Ecto neural progenitor cell (in vitro differentiated cells): ENCODE data around the gene CDKAL1.
"Not testable (repeated sequence)": the region's sequence is repeated elsewhere in the genome, so short reads cannot be mapped to it uniquely, and the experiment has no call there.

Source experiments
- DNase-seq: peaks from one replicate; pipeline ENCODE4 v3.0.0-alpha.2; 2018; ENCODE audit warnings: low spot score

CDKAL1 gene

DNA sequence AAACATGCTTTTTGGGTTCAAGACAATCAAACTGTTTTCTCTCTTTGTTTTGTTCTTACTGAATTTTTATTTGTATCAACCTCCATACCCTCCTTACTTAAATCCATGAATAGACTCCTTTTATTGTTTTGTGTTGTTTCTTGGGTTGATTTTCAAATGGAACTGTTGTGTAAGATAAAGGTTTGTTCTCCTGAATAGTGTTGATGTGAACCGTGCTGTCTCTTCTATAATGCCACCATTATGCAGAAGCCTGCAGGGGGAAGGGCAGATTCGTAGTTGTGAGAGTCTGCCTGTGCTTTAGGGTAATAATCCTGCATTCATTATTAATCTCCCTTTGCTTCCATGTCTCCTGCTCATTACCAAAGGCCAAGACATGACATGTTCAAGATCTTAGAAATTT lies 105.9 kb downstream of the CDKAL1 start:
- DNase-seq: no peak

DNA sequence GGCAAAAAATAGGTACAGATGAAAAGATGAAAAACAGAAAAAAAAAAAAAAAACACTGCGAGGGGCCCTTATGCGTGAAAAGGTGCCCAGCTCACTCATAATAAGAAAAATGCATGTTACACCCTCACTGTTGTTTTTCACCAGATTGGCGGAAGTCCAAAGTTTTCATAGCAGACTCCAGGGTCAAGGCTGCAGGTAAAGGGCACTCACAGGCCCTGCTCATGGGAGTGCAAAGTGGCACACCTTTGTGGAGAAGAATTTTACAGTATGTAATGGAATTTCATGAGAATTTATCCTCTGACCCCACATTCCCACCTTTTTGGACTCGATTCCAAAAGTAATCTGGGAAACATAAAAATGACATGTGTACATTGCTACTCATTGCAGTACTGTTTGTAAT lies 108.2 kb downstream of the CDKAL1 start:
- no peak for DNase-seq

DNA sequence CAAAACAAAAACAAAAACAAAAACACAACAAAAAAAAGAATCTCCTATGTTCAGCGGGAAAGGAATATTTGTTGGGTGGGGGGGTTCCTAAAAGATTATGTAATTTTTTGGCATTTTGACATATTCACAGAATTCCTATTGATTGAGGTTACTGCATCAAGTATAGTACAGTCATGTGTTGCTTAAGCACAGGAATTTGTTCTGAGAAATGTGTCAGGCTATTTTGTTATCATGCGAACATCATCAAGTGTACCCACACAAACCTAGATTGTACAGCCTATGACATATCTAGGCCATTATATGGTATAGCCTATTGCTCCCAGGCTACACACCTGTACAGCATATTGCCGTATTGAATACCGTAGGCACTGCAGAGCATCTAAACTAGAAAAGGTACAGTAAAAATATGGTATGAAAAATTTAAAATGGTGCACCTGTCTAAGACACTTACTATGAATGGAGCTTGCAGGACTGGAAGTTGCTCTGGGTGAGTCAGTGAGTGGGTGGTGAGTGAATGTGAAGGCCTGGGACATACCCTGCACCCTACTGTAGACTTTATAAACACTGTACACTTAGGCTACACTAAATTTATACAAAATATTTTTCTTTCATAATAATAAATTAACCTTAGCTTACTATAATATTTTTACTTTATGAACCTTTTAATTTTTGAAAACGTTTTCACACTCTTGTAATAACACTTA lies 110.6 kb downstream of the CDKAL1 start:
- DNase-seq: no peak

DNA sequence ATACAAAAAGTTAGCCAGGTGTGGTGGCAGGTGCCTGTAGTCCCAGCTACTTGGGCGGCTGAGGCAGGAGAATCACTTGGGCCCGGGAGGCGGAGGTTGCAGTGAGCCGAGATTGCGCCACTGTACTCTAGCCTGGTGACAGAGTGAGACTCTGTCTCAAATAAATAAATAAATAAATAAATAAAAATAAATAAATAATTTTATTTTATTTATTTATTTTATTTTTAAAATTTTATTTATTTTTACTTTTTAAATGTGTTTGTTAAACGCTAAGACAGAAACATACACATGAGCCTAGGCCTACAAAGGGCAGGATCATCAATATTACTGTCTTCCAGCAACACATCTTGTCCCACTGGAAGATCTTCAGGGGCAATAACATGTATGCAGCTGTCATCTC lies 111.3 kb downstream of the CDKAL1 start:
- DNase-seq: not testable (repeated sequence)

DNA sequence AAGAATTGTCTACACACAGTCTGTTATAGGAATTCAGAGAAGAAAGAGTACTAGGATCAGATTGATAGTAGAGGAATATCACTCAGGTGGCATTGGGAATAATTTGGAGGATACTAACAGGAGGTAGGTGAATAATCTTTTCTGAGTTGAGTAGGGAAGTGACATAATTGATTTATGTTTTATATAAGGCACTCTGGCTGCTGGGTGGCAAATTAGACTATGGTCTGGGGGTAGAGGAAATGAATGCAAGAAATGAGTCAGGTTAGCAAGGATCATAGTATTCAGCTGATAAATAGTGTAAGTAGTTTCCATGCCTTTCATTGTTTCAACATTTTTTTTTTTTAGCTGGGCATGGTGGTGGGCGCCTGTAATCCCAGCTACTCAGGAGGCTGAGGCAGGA lies 113.3 kb downstream of the CDKAL1 start:
- no peak for DNase-seq

DNA sequence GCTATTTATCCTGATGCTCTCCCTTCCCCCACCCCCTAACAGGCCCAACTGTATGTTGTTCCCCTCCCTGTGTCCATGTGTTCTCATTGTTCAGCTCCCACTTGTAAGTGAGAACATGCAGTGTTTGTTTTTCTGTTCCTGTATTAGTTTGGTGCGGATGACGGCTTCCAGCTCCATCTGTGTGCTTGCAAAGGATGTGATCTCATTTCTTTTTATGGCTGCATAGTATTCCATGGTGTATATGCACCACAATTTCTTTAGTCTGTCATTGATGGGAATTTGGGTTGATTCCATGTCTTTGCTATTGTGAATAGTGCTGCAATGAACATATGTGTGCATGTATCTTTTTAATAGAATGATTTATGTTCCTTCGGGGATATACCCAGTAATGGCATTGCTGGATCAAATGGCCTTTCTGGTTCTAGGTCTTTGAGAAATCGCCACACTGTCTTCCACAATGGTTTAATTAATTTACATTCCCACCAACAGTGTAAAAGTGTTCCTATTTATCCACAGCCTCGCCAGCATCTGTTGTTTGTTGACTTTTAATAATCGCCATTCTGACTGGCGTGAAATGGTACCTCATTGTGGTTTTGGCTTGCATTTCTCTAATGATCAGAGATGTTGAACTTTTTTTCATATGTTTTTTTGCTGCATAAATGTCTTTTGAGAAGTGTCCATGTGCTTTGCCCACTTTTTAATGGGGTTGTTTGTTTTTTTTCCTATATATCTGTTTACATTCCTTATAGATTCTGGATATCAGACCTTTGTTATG lies 115.6 kb downstream of the CDKAL1 start:
- DNase-seq: not testable (repeated sequence)

DNA sequence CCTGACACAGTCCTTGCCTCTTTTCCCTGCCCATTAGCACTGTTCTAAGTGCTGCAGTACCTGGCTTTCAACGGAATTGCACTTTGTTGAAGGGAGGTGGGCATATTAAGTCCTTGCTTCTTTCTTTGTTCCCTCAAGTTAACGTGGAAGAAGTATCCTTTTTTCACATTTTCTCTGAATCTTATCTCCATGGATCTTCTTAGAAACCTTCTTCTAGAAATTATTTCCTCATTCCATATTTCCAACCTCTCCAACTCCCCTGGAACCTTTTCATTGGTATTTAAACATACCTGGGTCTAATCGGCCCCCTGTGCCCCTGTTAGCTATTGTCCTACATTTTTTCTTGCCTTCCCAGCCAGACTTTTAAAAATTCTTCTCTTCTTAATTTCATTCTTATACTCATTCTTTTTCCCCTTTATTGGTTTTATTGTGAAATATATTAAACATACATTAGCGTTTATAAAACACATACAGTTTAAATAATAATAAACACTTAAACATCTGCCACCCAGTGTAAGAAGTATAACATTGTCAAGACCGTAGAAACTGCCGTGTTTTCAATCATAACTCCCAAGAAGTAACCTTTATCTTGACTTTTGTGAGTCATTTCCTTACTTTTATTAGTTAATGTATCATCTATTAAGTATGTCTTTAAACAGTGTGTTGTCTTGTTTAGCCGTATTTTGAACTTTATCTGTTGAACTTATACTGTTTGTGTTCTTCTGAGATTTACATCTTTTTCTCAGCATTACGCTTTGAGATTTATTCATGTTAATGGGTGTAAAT lies 118.2 kb downstream of the CDKAL1 start:
- DNase-seq: no peak

DNA sequence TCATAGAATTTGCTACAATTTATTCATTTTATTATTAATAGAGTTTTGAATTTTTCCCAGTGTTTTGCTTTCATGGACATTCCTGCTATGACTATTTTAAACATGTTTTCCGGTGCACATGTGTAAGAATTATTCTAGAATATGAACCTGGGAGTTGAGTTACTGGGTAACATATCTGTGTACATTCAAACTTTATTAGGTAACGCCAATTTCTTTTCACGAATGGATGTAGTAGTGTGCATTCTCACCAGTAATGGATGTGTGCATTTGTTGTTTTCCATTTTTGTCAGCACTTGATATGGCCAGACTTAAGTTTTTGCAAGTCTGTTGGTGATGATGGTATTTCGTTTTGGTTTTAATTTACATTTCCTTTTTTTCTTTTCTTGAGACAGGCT lies 118.8 kb downstream of the CDKAL1 start:
- no peak for DNase-seq

DNA sequence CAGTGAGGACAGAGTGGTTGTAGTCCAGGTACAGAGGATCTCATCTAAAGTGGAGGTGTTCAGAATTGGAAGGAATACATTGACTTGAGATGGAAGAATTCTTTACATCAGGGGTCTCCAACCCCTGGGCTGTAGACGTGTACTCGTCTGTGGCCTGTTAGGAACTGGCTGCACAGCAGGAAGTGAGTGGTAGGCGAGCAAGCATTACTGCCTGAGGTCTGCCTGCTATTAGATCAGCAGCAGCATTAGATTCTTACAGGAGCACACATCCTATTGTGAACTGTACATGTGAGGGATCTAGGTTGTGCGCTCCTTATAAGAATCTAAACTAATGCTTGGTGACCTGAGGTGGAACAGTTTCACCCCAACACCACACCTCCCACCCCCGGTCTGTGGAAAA lies 121.1 kb downstream of the CDKAL1 start:
- no peak for DNase-seq

DNA sequence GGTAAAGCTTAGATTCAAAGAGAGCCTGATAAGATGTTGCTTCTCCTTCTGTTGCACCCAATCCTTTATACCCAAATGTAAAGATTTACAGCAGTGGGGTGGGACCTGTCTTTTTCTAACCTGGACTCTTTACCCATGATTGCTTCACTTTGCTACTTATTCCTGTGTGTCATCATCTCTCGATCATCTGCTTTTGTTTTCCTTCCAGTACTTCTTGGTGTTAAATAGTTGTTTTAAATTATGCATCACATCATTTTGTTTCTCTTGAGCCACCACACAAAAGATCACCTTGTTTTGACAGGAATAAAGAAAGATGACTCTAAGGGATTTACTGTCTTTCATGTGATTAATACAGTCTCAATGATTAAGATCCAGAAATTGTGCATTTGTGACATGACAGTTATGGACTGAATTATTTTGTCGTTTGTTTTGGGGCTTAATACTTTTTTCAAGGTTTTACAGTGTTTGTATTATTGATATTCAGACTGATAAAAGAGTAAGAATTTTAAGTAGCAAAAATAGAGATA lies 123.1 kb downstream of the CDKAL1 start:
- no peak for DNase-seq

DNA sequence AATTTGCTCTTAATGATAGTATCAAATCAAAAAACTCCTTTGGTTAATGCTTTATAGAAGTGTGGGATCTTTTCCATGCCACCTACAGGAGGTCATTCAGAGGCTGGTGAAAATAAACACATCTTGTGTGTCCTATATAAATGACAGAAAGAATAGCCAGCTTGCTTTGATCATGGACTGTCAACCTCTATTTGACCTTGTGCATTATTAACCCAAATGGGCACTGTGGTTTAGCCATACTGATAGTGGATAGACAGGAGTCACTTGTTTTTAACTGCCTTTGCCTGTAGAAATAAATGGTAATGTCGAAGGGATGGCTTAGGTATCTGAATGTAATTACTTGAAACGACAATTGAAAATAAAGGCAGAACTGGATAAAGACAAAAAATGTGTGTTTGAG lies 123.8 kb downstream of the CDKAL1 start:
- DNase-seq: no peak

DNA sequence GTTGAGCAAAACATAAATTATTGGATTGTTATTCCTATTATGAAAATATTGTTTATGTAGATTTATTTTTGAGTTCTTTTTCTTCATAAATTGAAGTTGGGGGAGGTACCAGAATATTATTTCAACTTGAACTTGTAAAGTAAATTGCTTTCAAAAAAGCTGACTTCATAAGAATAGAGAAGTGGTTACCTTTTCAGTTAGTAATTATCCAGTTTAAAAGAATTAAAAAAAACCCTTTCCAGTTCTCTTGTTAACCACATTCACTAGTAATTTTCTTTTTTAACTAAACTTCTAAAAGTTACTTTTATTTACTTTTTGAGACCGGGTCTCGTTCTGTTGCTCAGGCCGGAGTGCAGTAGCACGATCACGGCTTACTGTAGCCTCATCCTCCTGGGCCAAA lies 124.3 kb downstream of the CDKAL1 start:
- DNase-seq: no peak

DNA sequence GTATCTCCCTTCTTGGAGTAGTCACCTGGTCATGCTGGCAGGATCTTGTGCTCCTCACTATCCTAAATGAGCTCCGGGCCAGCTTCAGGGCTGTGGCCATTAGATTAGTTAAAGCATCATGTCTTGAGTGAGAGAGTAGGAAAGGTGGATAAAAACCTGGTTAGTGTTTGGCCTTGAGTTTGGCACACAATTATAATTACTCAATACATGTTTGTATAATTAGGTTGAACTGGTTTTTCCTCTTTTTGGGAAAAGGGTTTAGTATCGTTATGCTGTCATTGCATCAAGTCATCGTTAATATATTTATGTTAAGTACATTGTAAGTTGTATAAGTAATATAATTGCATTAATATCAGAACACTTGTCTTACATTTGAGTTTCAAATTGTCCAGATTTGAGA lies 126.3 kb downstream of the CDKAL1 start:
- no peak for DNase-seq

DNA sequence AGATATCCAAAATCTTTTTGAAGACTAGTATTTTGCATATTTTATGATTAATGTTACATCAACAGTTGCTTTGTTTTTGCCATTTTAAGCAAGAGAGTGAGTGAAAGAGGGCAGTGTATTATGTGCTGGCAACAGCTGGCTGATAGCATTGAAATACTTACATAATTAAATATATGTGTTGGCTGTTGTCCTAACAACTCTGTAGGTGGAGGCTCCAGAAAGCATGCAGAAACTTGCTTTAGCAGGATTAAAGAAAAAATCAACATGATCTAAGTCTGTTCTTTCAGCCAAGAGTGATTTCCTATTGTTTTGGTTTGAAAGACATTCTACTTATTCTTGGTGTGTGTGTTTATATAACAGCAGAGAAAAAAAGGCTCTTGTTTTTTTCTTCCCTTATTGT lies 127.5 kb downstream of the CDKAL1 start:
- DNase-seq: no peak

DNA sequence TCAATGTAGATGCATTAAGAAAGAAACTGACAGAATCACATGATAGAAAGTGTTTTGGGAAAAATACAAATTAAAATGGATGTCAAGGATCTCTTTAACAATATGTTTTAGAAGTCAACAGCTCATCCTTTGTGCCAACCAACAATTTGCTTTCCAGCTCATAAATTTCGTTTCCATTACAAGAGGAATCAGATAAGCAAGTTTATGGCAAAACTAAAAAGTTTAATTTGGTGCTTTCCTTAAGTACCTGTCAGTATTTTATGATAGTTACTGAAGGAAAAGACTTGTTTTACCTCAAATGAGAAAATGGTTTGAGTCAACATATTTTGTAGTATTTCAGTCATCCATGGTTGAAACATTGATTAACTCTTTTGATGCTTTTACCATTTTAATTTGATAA lies 130.0 kb downstream of the CDKAL1 start:
- no peak for DNase-seq

DNA sequence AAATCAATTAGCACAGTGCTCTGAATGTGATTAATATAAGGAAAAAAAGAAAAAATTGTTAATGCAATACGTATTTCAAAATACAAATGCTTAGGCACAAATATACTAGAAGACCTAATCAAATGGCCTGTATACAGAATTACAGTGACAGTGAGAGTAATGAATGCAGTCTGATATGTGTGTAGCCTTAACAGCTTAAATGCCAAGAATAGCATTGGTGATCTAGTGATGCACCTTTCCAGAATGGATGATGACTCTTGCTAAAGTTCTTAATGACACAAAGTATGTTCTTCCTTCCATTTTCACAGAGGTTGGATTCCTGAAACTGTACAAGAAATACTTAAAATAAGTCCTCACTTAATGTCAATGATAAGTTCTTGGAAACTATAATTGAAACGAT lies 131.0 kb downstream of the CDKAL1 start:
- no peak for DNase-seq

DNA sequence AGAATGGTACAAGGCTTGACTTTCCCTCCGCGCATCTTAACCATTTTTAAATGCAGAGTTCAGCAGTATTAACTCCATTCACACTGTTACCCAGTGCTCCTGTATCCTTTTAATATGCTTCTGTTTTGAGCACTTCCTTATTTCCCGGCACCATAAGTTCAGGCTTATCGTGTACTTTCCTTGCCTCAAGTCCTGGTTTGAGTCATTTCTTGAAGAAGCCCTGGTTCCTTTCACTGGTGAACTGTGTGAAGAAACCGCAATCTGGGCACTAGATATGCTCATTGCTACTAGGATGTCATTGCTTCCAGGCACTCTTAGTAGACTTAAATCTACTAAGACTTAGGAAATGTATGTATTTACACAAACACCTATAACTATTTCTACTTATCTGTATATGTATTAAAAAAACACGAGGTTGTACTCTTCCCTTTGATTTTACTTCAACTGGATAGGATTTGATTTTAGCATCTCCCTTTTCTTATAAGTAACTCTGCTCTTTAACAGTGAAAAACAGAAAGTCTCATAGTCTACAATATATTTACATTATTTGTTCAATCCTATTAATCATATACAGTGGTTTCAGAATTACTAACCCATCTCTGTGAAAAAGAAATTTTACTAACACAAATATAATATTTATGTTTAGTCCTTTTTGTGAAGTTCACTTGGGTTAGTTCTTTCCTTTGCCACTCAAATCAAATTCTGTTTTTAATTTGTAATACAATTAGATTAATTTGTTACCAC lies 135.5 kb downstream of the CDKAL1 start:
- no peak for DNase-seq

DNA sequence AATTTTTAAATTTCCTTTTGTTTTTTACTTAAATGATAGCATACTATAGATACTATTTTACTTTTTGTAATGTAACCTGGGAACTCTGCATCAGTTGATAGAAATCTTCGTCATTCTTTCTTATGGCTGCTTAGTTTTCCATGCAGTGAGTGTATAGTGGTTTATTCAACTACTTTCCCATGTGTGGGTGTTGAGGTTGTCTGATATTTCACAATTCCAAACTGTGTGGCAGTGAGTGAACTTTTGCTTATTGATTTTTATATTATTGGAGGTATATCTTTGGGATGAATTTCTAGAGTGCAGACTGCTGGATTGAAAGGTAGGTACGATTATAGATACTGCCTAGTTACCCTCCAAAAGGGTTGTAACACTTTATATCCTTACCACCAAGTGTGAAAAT lies 136.5 kb downstream of the CDKAL1 start:
- no peak for DNase-seq

DNA sequence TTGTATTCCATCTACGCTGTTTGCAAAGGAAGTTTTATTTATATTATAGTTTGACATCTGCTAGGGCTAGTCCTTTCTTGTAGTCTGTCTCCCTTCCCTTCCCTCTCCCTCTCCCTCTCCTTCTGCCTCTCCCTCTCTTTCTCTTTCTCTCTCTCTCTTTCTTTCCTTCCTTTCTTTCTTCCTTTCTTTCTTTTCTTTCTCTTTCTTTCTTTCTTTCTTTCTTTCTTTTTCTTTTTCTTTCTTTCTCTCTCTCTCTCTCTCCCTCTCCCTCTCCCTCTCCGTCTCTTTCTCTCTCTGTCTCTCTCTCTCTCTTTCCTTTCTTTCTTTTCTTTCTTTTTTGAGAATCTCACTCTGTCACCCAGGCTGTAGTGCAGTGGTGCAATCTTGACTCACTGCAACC lies 137.8 kb downstream of the CDKAL1 start:
- DNase-seq: no peak

DNA sequence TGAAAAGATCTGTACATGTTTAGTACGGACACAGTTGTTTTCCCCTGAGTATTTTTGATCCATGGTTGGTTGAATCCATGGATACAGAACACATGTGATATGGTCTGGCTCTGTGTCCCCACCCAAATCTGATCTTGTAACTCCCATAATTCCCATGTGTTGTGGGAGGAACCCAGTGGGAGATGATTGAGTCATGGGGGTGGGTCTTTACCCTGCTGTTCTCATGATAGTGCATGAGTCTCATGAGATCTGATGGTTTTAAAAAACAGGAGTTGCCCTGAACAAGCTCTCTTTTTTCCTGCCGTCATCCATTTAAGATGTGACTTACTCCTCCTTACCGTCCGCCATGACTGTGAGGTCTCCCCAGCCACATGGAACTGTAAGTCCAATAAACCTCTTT lies 139.2 kb downstream of the CDKAL1 start:
- DNase-seq: no peak

DNA sequence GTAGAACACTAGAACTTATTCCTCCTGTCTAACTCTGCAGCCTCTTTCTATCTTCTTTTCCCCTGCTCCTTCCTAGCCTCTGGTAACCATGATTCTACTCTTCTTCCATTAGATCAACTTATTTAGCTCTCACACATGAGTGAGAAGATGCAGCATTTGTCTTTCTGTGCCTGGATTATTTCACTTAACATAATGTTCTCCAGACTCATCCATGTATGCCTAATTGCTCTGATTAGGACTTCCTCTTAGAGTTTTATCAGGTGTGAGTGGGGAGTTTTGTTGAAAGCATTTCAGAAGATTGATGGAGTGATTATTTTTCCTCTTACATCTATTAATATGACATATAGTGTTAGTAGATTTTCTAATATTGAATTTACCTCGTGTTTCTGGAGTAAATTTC lies 140.4 kb downstream of the CDKAL1 start:
- DNase-seq: no peak

DNA sequence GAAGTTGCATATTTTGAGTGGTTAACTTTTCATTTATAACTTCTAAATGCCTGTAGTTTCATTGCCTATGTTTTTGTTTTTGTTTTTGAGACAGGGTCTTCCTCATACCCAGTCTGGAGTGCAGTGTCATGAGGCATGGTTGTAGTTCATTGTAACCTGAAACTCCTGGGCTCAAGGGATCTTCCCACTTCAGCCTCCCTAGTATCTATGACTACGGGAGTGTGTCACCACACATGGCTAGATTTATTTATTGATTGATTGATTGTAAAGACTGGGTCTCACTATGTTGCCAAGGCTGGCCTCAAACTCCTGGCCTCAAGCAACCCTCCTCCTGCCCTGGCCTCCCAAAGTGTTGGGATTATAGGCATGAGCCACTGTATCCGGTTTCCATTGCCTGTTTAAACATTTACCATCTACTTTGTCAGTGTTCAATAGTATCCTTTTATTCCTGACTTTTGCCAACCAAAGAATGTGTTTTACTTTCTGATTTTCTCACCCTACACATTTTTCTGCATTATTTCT lies 144.6 kb downstream of the CDKAL1 start:
- no peak for DNase-seq
